ENCODE data around the gene LPCAT4.
"Not testable (repeated sequence)": the region's sequence is repeated elsewhere in the genome, so short reads cannot be mapped to it uniquely, and the experiment has no call there.

The LPCAT4 gene

GRCh38 chr15:34365091-34365825 lies 1.7 kb downstream of the LPCAT4 start:
- no peak for DNase-seq (ENCODE audit: low read depth, low spot score)

GRCh38 chr15:34364041-34364440 lies 3.0 kb downstream of the LPCAT4 start:
- DNase-seq (ENCODE audit: low read depth, low spot score): no peak

More at GRCh38 chr15:34365091-34365825, 1.7 kb downstream of the LPCAT4 start:
- peak overlapping the region; percentile 95 for H3K27ac ChIP-seq

GRCh38 chr15:34362047-34362773 lies 4.8 kb downstream of the LPCAT4 start:
- no peak for DNase-seq (ENCODE audit: low read depth, low spot score)

More at GRCh38 chr15:34364041-34364440, 3.0 kb downstream of the LPCAT4 start:
- H3K27ac ChIP-seq: no peak overlapping the region

GRCh38 chr15:34361278-34361677 lies 5.7 kb downstream of the LPCAT4 start:
- no peak for DNase-seq (ENCODE audit: low read depth, low spot score)
- H3K27ac ChIP-seq: peak overlapping the region; percentile 50

More at GRCh38 chr15:34362047-34362773, 4.8 kb downstream of the LPCAT4 start:
- H3K27ac ChIP-seq: peak overlapping the region; percentile 50

DNA sequence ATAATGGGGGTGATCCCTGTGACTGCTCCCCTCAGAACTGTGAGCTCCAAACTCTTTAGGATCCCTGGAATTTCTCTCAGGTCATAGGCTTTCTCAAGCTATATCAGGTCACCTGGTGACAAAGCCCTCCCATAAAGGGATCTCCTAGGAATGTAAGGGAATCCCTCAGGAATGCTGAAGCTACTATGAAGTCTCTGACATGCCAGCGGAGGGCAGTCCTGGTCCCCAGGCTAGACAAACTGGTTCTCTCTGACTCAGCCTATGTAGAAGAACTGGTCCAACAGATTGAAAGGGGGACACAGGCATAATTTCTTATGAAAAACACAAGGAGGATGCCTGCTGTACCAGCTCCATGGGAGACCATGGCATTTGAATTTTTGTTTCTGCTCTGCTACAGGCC lies 6.7 kb downstream of the LPCAT4 start:
- DNase-seq (ENCODE audit: low read depth, low spot score): no peak
- peak overlapping the region; percentile 50 for H3K27ac ChIP-seq

GRCh38 chr15:34359416-34359815 lies 7.6 kb downstream of the LPCAT4 start:
- peak overlapping the region; percentile 50 for H3K27ac ChIP-seq
- no peak for DNase-seq (ENCODE audit: low read depth, low spot score)

GRCh38 chr15:34358948-34359347 lies 8.0 kb downstream of the LPCAT4 start:
- no peak for DNase-seq (ENCODE audit: low read depth, low spot score)
- H3K27ac ChIP-seq: peak overlapping the region; percentile 50

DNA sequence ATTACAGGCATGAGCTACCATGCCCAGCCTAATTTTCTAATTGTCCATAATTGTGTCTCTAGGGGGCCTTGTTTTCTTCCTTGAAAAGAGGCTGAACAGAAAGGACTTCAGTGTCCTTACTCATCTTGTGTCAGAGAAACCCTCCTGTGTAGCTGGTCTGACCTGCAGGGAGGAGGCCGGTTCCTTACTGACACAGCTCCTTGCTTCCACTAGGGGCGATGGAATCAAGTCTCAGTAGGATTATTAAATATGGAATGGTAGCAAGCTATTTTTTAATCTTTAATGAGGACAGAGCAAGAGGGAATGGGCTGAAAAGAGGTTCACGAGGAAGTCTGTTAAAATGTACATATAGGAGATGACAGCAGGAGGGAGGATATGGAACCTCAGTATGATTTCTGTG lies 8.6 kb downstream of the LPCAT4 start:
- DNase-seq (ENCODE audit: low read depth, low spot score): no peak
- H3K27ac ChIP-seq: no peak overlapping the region

GRCh38 chr15:34357653-34358052 lies 9.3 kb downstream of the LPCAT4 start:
- DNase-seq (ENCODE audit: low read depth, low spot score): no peak
- no peak overlapping the region for H3K27ac ChIP-seq

DNA sequence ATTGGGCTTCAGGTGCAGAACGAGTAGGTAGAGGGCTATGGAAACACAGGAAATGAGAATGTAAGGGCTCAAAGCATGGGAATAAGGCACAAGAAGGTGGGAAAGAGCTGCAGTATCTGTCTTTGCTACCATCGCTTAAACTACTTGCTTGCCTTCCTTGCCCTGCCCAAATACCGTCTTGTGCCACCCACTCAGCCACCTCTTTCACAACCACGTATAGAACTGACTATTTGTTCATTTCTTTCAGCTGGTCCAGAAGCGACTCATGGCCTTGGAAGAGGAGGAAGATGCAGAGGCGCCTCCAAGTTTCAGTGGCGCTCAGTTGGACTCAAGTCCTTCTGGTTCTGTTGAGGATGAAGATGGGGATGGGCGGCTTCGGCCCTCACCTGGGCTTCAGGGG lies 11.8 kb downstream of the LPCAT4 start:
- DNase-seq (ENCODE audit: low read depth, low spot score): no peak

GRCh38 chr15:34354286-34354685 lies 12.7 kb downstream of the LPCAT4 start:
- no peak for DNase-seq (ENCODE audit: low read depth, low spot score)
- no peak overlapping the region for H3K27ac ChIP-seq

More for the DNA sequence above, 11.8 kb downstream of the LPCAT4 start:
- no peak overlapping the region for H3K27ac ChIP-seq

DNA sequence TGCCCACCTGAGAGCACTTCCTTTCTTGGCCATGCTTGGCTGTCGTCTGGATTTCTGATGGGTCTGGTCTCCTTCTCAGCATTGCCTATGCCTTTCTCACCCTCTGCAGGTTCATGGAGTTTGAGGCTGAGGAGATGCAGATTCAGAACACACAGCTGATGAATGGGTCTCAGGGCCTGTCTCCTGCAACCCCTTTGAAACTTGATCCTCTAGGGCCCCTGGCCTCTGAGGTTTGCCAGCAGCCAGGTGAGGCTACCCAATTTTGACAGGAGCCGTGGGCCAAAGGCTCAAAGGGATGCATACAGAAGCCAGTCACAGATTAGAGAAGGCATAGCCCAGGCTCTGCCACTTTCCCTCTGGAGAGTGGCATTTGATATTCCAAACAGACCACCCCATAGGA lies 13.4 kb downstream of the LPCAT4 start:
- no peak for DNase-seq (ENCODE audit: low read depth, low spot score)

GRCh38 chr15:34352996-34353395 lies 14.0 kb downstream of the LPCAT4 start:
- H3K27ac ChIP-seq; DNase-seq (ENCODE audit: low read depth, low spot score): not testable (repeated sequence)

More for the DNA sequence above, 13.4 kb downstream of the LPCAT4 start:
- H3K27ac ChIP-seq: no peak overlapping the region

DNA sequence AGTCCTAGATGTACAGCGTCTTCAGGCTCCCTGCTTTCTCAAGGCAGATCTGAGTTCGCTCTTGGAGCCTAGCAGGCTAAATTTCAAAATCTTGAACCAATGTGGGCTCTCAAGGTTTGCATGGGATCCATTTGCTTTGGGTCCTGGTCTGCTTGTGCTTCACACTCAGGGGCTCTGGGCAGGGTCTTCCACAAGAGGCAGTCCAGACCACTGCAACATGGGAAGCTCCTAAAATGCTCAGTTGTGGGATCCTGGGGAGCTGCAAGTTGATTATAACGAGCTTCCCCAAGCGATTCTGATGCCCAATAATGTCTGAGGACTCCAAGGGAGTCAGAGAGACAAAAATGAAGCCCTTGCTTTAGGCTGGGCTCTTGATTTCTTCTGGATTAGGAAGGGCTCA lies 17.2 kb downstream of the LPCAT4 start:
- H3K27ac ChIP-seq: no peak overlapping the region
- DNase-seq (ENCODE audit: low read depth, low spot score): no peak

- H3K27ac ChIP-seq: no peak overlapping the region
- no peak for DNase-seq (ENCODE audit: low read depth, low spot score)
These were observed 18.2 kb downstream of the LPCAT4 start for GRCh38 chr15:34348735-34349300.

DNA sequence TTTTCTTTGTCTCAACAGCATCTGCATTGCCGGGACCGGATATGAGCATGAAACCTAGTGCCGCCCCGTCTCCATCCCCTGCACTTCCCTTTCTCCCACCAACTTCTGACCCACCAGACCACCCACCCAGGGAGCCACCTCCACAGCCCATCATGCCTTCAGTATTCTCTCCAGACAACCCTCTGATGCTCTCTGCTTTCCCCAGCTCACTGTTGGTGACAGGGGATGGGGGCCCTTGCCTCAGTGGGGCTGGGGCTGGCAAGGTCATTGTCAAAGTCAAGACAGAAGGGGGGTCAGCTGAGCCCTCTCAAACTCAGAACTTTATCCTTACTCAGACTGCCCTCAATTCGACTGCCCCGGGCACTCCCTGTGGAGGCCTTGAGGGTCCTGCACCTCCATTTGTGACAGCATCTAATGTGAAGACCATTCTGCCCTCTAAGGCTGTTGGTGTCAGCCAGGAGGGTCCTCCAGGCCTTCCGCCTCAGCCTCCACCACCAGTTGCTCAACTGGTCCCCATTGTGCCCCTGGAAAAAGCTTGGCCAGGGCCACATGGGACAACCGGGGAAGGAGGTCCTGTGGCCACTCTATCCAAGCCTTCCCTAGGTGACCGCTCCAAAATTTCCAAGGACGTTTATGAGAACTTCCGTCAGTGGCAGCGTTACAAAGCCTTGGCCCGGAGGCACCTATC lies 18.9 kb downstream of the LPCAT4 start:
- H3K27ac ChIP-seq: no peak overlapping the region
- DNase-seq (ENCODE audit: low read depth, low spot score): no peak

- DNase-seq (ENCODE audit: low read depth, low spot score): peak; percentile 57
- peak within 1 kb of the TSS; percentile 93 for H3K27ac ChIP-seq
These were observed 24.0 kb downstream of the LPCAT4 start, which contains the start of the genes NOP10 and NUTM1 for GRCh38 chr15:34342737-34343575. Gene NOP10 (minus strand): TSS chr15:34343136. CDS start chr15:34343073, 63 bp downstream. Gene NUTM1 (plus strand): TSS chr15:34343315. CDS start chr15:34343697, 382 bp downstream.

GRCh38 chr15:34342213-34342736 lies 24.7 kb downstream of the LPCAT4 start:
- H3K27ac ChIP-seq: peak overlapping the region; percentile 93
- DNase-seq (ENCODE audit: low read depth, low spot score): not testable (repeated sequence)
